Measurements from ENCODE around the gene DGCR8. TPM values are rescaled to one million over a fixed set of nuclear protein-coding genes. Genes with fewer than 3 reads are reported as not detected.

The DGCR8 gene
- total and polyA plus RNA-seq, 5 donors from 2014 or later, result 2.7 to 41.1 (median 5.1) TPM

GRCh38 chr22:20036535-20037392, 43.3 kb upstream of the DGCR8 start:
- no peaks in the 10 kb centered on the region for H3K27me3 ChIP-seq (ENCODE audit: control insufficient read depth, insufficient read depth, low read length)
- H3K4me3 Mint-ChIP-seq, result no peak overlapping the region
- H3K27ac Mint-ChIP-seq, result peak overlapping the region in 2 of 3 donors; percentile 26 to 38
- peaks cover 11% of the 10 kb centered on the region for H3K4me1 ChIP-seq (ENCODE audit: control insufficient read depth, insufficient read depth, low read length, poor library complexity, severe bottlenecking)
- no peaks in the 10 kb centered on the region for H3K27me3 Mint-ChIP-seq
- peaks cover 31% of the 10 kb centered on the region for H3K36me3 ChIP-seq (ENCODE audit: control insufficient read depth, insufficient read depth, low read length)
- ATAC-seq (ENCODE audit: low read depth in 2 of 2) (no peak), DNase-seq (no peak)
- H3K9me3 ChIP-seq (ENCODE audit: control insufficient read depth in 2 of 2, low read length in 2 of 2), result no peaks in the 10 kb centered on the region
- H3K4me3 ChIP-seq (ENCODE audit: low read depth, low read length), result no peak overlapping the region
- no peaks in the 10 kb centered on the region for H3K9me3 Mint-ChIP-seq
- peaks cover 4 to 36% (median 13%) of the 10 kb centered on the region in 4 donors for H3K4me1 Mint-ChIP-seq
- H3K27ac ChIP-seq (ENCODE audit: insufficient read depth, low read length, poor library complexity, severe bottlenecking), result no peak overlapping the region
- peaks cover 21% of the 10 kb centered on the region for H3K36me3 Mint-ChIP-seq

GRCh38 chr22:20037419-20037818, 42.6 kb upstream of the DGCR8 start:
- no peak overlapping the region for H3K4me3 Mint-ChIP-seq
- ATAC-seq (ENCODE audit: low read depth in 2 of 2) (no peak), DNase-seq (no peak)
- H3K36me3 Mint-ChIP-seq, result peaks cover 21% of the 10 kb centered on the region
- H3K27me3 ChIP-seq (ENCODE audit: control insufficient read depth, insufficient read depth, low read length), result no peaks in the 10 kb centered on the region
- H3K9me3 ChIP-seq (ENCODE audit: control insufficient read depth in 2 of 2, low read length in 2 of 2), result no peaks in the 10 kb centered on the region
- H3K27ac ChIP-seq (ENCODE audit: insufficient read depth, low read length, poor library complexity, severe bottlenecking), result no peak overlapping the region
- H3K27ac Mint-ChIP-seq, result peak overlapping the region in 2 of 3 donors; percentile 29 to 38
- H3K27me3 Mint-ChIP-seq, result no peaks in the 10 kb centered on the region
- H3K36me3 ChIP-seq (ENCODE audit: control insufficient read depth, insufficient read depth, low read length), result peaks cover 31% of the 10 kb centered on the region
- no peaks in the 10 kb centered on the region for H3K9me3 Mint-ChIP-seq
- H3K4me1 ChIP-seq (ENCODE audit: control insufficient read depth, insufficient read depth, low read length, poor library complexity, severe bottlenecking), result peaks cover 5% of the 10 kb centered on the region
- H3K4me3 ChIP-seq (ENCODE audit: low read depth, low read length), result no peak overlapping the region
- H3K4me1 Mint-ChIP-seq, result peaks cover 4 to 29% (median 12%) of the 10 kb centered on the region in 4 donors

- peaks cover 4 to 22% (median 10%) of the 10 kb centered on the region in 4 donors for H3K4me1 Mint-ChIP-seq
- no peaks in the 10 kb centered on the region for H3K9me3 Mint-ChIP-seq
- H3K36me3 Mint-ChIP-seq, result peaks cover 21% of the 10 kb centered on the region
- no peak for DNase-seq
- Histone ChIP-seq H3K27me3 (ENCODE audit: control insufficient read depth, insufficient read depth, low read length) (no peaks in the 10 kb centered on the region), H3K27ac (ENCODE audit: insufficient read depth, low read length, poor library complexity, severe bottlenecking) (no peak overlapping the region), H3K36me3 (ENCODE audit: control insufficient read depth, insufficient read depth, low read length) (peaks cover 37% of the 10 kb centered on the region), H3K4me3 (ENCODE audit: low read depth, low read length) (no peak overlapping the region), H3K4me1 (ENCODE audit: control insufficient read depth, insufficient read depth, low read length, poor library complexity, severe bottlenecking) (no peaks in the 10 kb centered on the region), H3K9me3 (ENCODE audit: control insufficient read depth in 2 of 2, low read length in 2 of 2) (no peaks in the 10 kb centered on the region)
- H3K4me3 Mint-ChIP-seq, result no peak overlapping the region
- no peak overlapping the region for H3K27ac Mint-ChIP-seq
- H3K27me3 Mint-ChIP-seq, result no peaks in the 10 kb centered on the region
- no peak for ATAC-seq (ENCODE audit: low read depth in 2 of 2)
Observed at GRCh38 chr22:20038574-20038973, 41.5 kb upstream of the DGCR8 start.

GRCh38 chr22:20039683-20040325, 40.2 kb upstream of the DGCR8 start:
- Mint-ChIP-seq H3K4me3 (no peak overlapping the region), H3K36me3 (peaks cover 21% of the 10 kb centered on the region), H3K9me3 (no peaks in the 10 kb centered on the region), H3K27ac (peak overlapping the region in 1 of 3 donors; percentile 21), H3K4me1 (peaks cover under 1 to 15% (median 6%) of the 10 kb centered on the region in 4 donors), H3K27me3 (no peaks in the 10 kb centered on the region)
- ATAC-seq (ENCODE audit: low read depth in 2 of 2) (no peak), DNase-seq (no peak)
- H3K27ac ChIP-seq (ENCODE audit: insufficient read depth, low read length, poor library complexity, severe bottlenecking), result no peak overlapping the region
- H3K27me3 ChIP-seq (ENCODE audit: control insufficient read depth, insufficient read depth, low read length), result no peaks in the 10 kb centered on the region
- no peaks in the 10 kb centered on the region for H3K4me1 ChIP-seq (ENCODE audit: control insufficient read depth, insufficient read depth, low read length, poor library complexity, severe bottlenecking)
- peaks cover 49% of the 10 kb centered on the region for H3K36me3 ChIP-seq (ENCODE audit: control insufficient read depth, insufficient read depth, low read length)
- H3K9me3 ChIP-seq (ENCODE audit: control insufficient read depth in 2 of 2, low read length in 2 of 2), result no peaks in the 10 kb centered on the region
- H3K4me3 ChIP-seq (ENCODE audit: low read depth, low read length), result no peak overlapping the region

- Histone ChIP-seq H3K4me1 (ENCODE audit: control insufficient read depth, insufficient read depth, low read length, poor library complexity, severe bottlenecking) (no peaks in the 10 kb centered on the region), H3K27me3 (ENCODE audit: control insufficient read depth, insufficient read depth, low read length) (no peaks in the 10 kb centered on the region), H3K4me3 (ENCODE audit: low read depth, low read length) (no peak overlapping the region), H3K9me3 (ENCODE audit: control insufficient read depth in 2 of 2, low read length in 2 of 2) (no peaks in the 10 kb centered on the region), H3K36me3 (ENCODE audit: control insufficient read depth, insufficient read depth, low read length) (peaks cover 55% of the 10 kb centered on the region), H3K27ac (ENCODE audit: insufficient read depth, low read length, poor library complexity, severe bottlenecking) (no peak overlapping the region)
- H3K9me3 Mint-ChIP-seq, result no peaks in the 10 kb centered on the region
- no peak for DNase-seq
- H3K36me3 Mint-ChIP-seq, result peaks cover 22% of the 10 kb centered on the region
- H3K27ac Mint-ChIP-seq, result peak overlapping the region in 1 of 3 donors; percentile 21
- H3K27me3 Mint-ChIP-seq, result no peaks in the 10 kb centered on the region
- H3K4me1 Mint-ChIP-seq, result peaks cover 0 to 9% (median 4%) of the 10 kb centered on the region in 4 donors
- ATAC-seq (ENCODE audit: low read depth in 2 of 2), result no peak
- H3K4me3 Mint-ChIP-seq, result no peak overlapping the region
Observed at GRCh38 chr22:20040327-20041200, 39.5 kb upstream of the DGCR8 start.

- H3K27me3 Mint-ChIP-seq, result no peaks in the 10 kb centered on the region
- H3K9me3 Mint-ChIP-seq, result peaks cover 0 to 4% (median 0%) of the 10 kb centered on the region in 7 donors
- Histone ChIP-seq H3K9me3 (ENCODE audit: control insufficient read depth in 2 of 2, low read length in 2 of 2) (no peaks in the 10 kb centered on the region), H3K27me3 (ENCODE audit: control insufficient read depth, insufficient read depth, low read length) (no peaks in the 10 kb centered on the region), H3K36me3 (ENCODE audit: control insufficient read depth, insufficient read depth, low read length) (peaks cover 54% of the 10 kb centered on the region), H3K4me1 (ENCODE audit: control insufficient read depth, insufficient read depth, low read length, poor library complexity, severe bottlenecking) (no peaks in the 10 kb centered on the region), H3K4me3 (ENCODE audit: low read depth, low read length) (no peak overlapping the region), H3K27ac (ENCODE audit: insufficient read depth, low read length, poor library complexity, severe bottlenecking) (no peak overlapping the region)
- H3K27ac Mint-ChIP-seq, result peak overlapping the region in 2 of 3 donors; percentile 18 to 89
- ATAC-seq (ENCODE audit: low read depth in 2 of 2), result no peak
- H3K36me3 Mint-ChIP-seq, result peaks cover 24% of the 10 kb centered on the region
- H3K4me1 Mint-ChIP-seq, result peaks cover 0 to 5% (median under 1%) of the 10 kb centered on the region in 4 donors
- no peak for DNase-seq
- H3K4me3 Mint-ChIP-seq, result no peak overlapping the region
Observed at GRCh38 chr22:20043057-20043996, 36.7 kb upstream of the DGCR8 start.

- H3K27ac Mint-ChIP-seq, result peak overlapping the region in 1 of 3 donors; percentile 89
- H3K4me1 ChIP-seq (ENCODE audit: control insufficient read depth, insufficient read depth, low read length, poor library complexity, severe bottlenecking), result no peaks in the 10 kb centered on the region
- H3K27me3 ChIP-seq (ENCODE audit: control insufficient read depth, insufficient read depth, low read length), result no peaks in the 10 kb centered on the region
- no peak overlapping the region for H3K27ac ChIP-seq (ENCODE audit: insufficient read depth, low read length, poor library complexity, severe bottlenecking)
- H3K36me3 Mint-ChIP-seq, result peaks cover 29% of the 10 kb centered on the region
- ATAC-seq (ENCODE audit: low read depth in 2 of 2) (no peak), DNase-seq (no peak)
- H3K9me3 Mint-ChIP-seq, result peaks cover 0 to 5% (median 0%) of the 10 kb centered on the region in 7 donors
- peaks cover 0 to 6% (median 1%) of the 10 kb centered on the region in 4 donors for H3K4me1 Mint-ChIP-seq
- H3K4me3 Mint-ChIP-seq, result no peak overlapping the region
- no peaks in the 10 kb centered on the region for H3K9me3 ChIP-seq (ENCODE audit: control insufficient read depth in 2 of 2, low read length in 2 of 2)
- no peaks in the 10 kb centered on the region for H3K27me3 Mint-ChIP-seq
- no peak overlapping the region for H3K4me3 ChIP-seq (ENCODE audit: low read depth, low read length)
- peaks cover 52% of the 10 kb centered on the region for H3K36me3 ChIP-seq (ENCODE audit: control insufficient read depth, insufficient read depth, low read length)
Observed at GRCh38 chr22:20043997-20044342, 36.1 kb upstream of the DGCR8 start.
